HepG2 (cell line): Measurements from ENCODE around the gene KHK. TPM values are rescaled to one million over a fixed set of nuclear protein-coding genes. Genes with fewer than 3 reads are reported as not detected.
A peak's percentile ranks its signal among the peaks of the same experiment; 100 is the strongest.

Experiments used
- ELF3 ChIP-seq: IDR thresholded peaks from 2 replicates; pipeline ENCODE4 v1.6.1; 2016; ENCODE audit warnings: missing genetic modification reagents, missing compliant biosample characterization
- GABPB1 ChIP-seq: IDR thresholded peaks from 2 replicates; pipeline ENCODE4 v1.6.1; 2016; ENCODE audit warnings: mild to moderate bottlenecking, missing genetic modification reagents, moderate library complexity, missing compliant biosample characterization
- GFI1 ChIP-seq: sonication (generic); formaldehyde crosslinking; IDR thresholded peaks from 2 replicates; pipeline ENCODE4 v1.5.0; 2020; ENCODE audit warnings: missing genetic modification reagents, mild to moderate bottlenecking, borderline replicate concordance
- HNRNPH1 ChIP-seq: fragments of 200-400 bp; formaldehyde crosslinking; optimal IDR thresholded peaks from 2 replicates; pipeline ENCODE3; 2017; ENCODE audit warnings: mild to moderate bottlenecking, low read depth, low read length
- ISX ChIP-seq: sonication (generic); formaldehyde crosslinking; conservative IDR thresholded peaks from 2 replicates; pipeline ENCODE4 v1.5.0; 2020; ENCODE audit warnings: missing genetic modification reagents
- KLF16 ChIP-seq, 2 experiments: sonication (generic) in 1 of 2; formaldehyde crosslinking in 1 of 2; IDR thresholded peaks; 2 replicates each; pipeline versions ENCODE4 v1.6.1 to v1.8.0; 2016 to 2023; ENCODE audit warnings: missing genetic modification reagents in 2 of 2, missing compliant biosample characterization in 1 of 2
- MYNN ChIP-seq: sonication (generic); formaldehyde crosslinking; IDR thresholded peaks from 2 replicates; pipeline ENCODE4 v1.4.0; 2020; ENCODE audit warnings: mild to moderate bottlenecking, low read depth, missing genetic modification reagents
- RARA ChIP-seq: IDR thresholded peaks from 2 replicates; pipeline ENCODE4 v1.6.1; 2016; ENCODE audit warnings: missing genetic modification reagents, missing compliant biosample characterization
- TAF15 ChIP-seq: fragments of 200-400 bp; formaldehyde crosslinking; IDR thresholded peaks from one replicate; pipeline ENCODE4 v1.6.1; 2018; ENCODE audit warnings: mild to moderate bottlenecking, low read depth, low read length; ENCODE audit not compliant: poor library complexity, severe bottlenecking
- TCF7 ChIP-seq: sonication (generic); IDR thresholded peaks from 2 replicates; pipeline ENCODE4 v1.6.1; 2016; ENCODE audit warnings: antibody characterized with exemption, low read depth
- XBP1 ChIP-seq: sonication (generic); formaldehyde crosslinking; IDR thresholded peaks from 2 replicates; pipeline ENCODE4 v1.5.0; 2020; ENCODE audit warnings: missing genetic modification reagents
- ZFAT ChIP-seq: sonication (generic); formaldehyde crosslinking; conservative IDR thresholded peaks from 2 replicates; pipeline ENCODE4 v1.8.1; 2023; ENCODE audit warnings: missing genetic modification reagents, inconsistent platforms
- ZNF124 ChIP-seq: sonication (generic); formaldehyde crosslinking; IDR thresholded peaks from 2 replicates; pipeline ENCODE4 v1.4.0; 2020; ENCODE audit warnings: missing genetic modification reagents
- ZNF224 ChIP-seq: sonication (generic); formaldehyde crosslinking; IDR thresholded peaks from 2 replicates; pipeline ENCODE4 v1.5.0; 2020; ENCODE audit warnings: mild to moderate bottlenecking, missing genetic modification reagents
- ZNF343 ChIP-seq: sonication (generic); formaldehyde crosslinking; IDR thresholded peaks from 2 replicates; pipeline ENCODE4 v1.4.0; 2020; ENCODE audit warnings: mild to moderate bottlenecking, missing genetic modification reagents
- ZNF543 ChIP-seq: sonication (generic); formaldehyde crosslinking; IDR thresholded peaks from 2 replicates; pipeline ENCODE4 v1.4.0; 2020; ENCODE audit warnings: mild to moderate bottlenecking, missing genetic modification reagents
- ZNF562 ChIP-seq: sonication (generic); formaldehyde crosslinking; IDR thresholded peaks from 2 replicates; pipeline ENCODE4 v1.8.0; 2022; ENCODE audit warnings: missing genetic modification reagents, borderline replicate concordance
- ZNF652 ChIP-seq: IDR thresholded peaks from 2 replicates; pipeline ENCODE4 v1.6.1; 2016; ENCODE audit warnings: low read depth, borderline replicate concordance
- polyA plus RNA-seq, 8 experiments: library from polyadenylated mRNA; depleted of rRNA in 3 of 8; stranded (reverse) in 7 of 8; unstranded in 1 of 8; fragments of >200 nt; fragmentation: Illumina TruSeq in 4 of 8; extraction: Trizol in 4 of 8; gene quantifications; 2 replicates each; pipeline versions ENCODE4 v1.2.1 to v1.2.3, GENCODE V29; 2011 to 2016; ENCODE audit warnings: low read depth in 4 of 8, missing spikeins in 1 of 8, mixed read lengths in 1 of 8; ENCODE audit not compliant: insufficient read depth in 1 of 8
- total RNA-seq, 5 experiments: library from RNA; depleted of rRNA; stranded (reverse); fragments of >200 nt; fragmentation: Illumina TruSeq; extraction: Trizol; gene quantifications; 2 replicates each; pipeline ENCODE4 v1.2.3, GENCODE V29; 2016; ENCODE audit warnings: low read depth in 1 of 5
- TF ChIP-seq, protein P1 (sequence below): sonication (generic); formaldehyde crosslinking; IDR thresholded peaks from 2 replicates; pipeline ENCODE4 v1.4.0; 2020; ENCODE audit warnings: missing genetic modification reagents
- TF ChIP-seq, protein P2 (sequence below): sonication (generic); formaldehyde crosslinking; IDR thresholded peaks from 2 replicates; pipeline ENCODE4 v1.5.0; 2020; ENCODE audit warnings: mild to moderate bottlenecking, low read depth, missing genetic modification reagents, borderline replicate concordance
- TF ChIP-seq, protein P3 (sequence below): sonication (generic); formaldehyde crosslinking; IDR thresholded peaks from 2 replicates; pipeline ENCODE4 v1.5.1; 2020; ENCODE audit warnings: missing genetic modification reagents, mild to moderate bottlenecking, borderline replicate concordance
- TF ChIP-seq, protein P4 (sequence below): sonication (generic); formaldehyde crosslinking; IDR thresholded peaks from 2 replicates; pipeline ENCODE4 v1.4.0; 2020; ENCODE audit warnings: missing genetic modification reagents
- TF ChIP-seq, protein P5 (sequence below): sonication (generic); formaldehyde crosslinking; IDR thresholded peaks from 2 replicates; pipeline ENCODE4 v1.5.1; 2020; ENCODE audit warnings: mild to moderate bottlenecking, moderate library complexity, missing genetic modification reagents

Gene KHK
- total and polyA plus RNA-seq, 2 of the 13 experiments (the other 11 are each of a cell fraction or from before 2014, with no cell fraction given) = 40.9 to 99.2 TPM

DNA sequence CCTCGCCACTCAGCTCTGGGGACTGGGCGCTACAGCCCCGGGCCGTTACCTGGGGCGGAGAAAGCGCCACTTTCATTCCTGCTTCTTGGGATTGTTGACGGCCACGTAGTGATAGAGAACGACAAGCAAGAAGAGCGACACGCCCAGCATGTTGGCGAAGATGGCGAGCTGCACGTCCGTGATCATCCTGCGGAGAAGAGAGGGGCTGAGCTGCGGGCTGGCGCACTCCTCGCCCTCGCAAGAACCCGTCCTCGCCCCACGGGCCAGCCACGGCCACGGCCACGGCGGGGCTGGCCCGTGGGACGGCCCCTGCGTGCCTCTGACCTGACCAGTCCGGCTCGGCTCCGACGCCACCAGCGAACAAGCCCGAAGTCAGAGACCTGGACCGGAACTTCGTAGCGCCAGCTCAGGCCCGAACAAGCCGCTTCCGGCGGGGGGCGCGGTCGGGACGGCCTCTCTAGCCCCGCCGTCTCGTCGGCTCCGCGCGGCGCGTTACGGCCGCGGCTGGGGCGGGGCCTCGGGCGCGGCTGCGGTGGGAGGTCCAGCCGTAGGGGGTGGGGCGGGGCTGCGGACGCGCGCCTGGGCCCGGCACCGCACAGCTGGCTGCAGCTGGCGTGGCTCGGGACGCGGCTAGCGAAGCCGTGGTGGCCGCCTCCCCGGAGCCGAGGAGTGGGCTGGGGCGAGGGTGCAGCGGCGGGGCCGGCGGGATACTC is 15.1 kb upstream of the KHK start, which contains the start of gene OST4 (continued):
- TF ChIP-seq, protein P1, sequence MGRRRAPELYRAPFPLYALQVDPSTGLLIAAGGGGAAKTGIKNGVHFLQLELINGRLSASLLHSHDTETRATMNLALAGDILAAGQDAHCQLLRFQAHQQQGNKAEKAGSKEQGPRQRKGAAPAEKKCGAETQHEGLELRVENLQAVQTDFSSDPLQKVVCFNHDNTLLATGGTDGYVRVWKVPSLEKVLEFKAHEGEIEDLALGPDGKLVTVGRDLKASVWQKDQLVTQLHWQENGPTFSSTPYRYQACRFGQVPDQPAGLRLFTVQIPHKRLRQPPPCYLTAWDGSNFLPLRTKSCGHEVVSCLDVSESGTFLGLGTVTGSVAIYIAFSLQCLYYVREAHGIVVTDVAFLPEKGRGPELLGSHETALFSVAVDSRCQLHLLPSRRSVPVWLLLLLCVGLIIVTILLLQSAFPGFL = no peak
- TF ChIP-seq ISX (CRISPR knock-in tag) (no peak), MYNN (CRISPR knock-in tag) (no peak), GFI1 (CRISPR knock-in tag) (no peak; the same call in 1 of the 2 replicates), XBP1 (CRISPR knock-in tag) (no peak), GABPB1 (CRISPR knock-in tag) (peak; percentile 96), ZNF343 (CRISPR knock-in tag) (no peak), HNRNPH1 (no peak), ZNF124 (no peak), ELF3 (CRISPR knock-in tag) (peak; percentile 76), ZNF543 (no peak), TCF7 (no peak), ZNF652 (CRISPR knock-in tag) (no peak), ZFAT (CRISPR knock-in tag) (0 out of 2 replicates have a peak, but pooled peaks have one; percentile 5), RARA (CRISPR knock-in tag) (no peak), ZNF562 (no peak), ZNF224 (CRISPR knock-in tag) (0 out of 2 replicates have a peak, but pooled peaks have one; percentile 56), KLF16 (CRISPR knock-in tag; IDR thresholded peaks at IDR 0.05) (peak in 1 of 2 experiments; percentile 96; a peak in 3 of 4 replicates), TAF15 (no peak)
- TF ChIP-seq, protein P2, sequence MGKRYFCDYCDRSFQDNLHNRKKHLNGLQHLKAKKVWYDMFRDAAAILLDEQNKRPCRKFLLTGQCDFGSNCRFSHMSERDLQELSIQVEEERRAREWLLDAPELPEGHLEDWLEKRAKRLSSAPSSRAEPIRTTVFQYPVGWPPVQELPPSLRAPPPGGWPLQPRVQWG = no peak
- TF ChIP-seq, protein P3, sequence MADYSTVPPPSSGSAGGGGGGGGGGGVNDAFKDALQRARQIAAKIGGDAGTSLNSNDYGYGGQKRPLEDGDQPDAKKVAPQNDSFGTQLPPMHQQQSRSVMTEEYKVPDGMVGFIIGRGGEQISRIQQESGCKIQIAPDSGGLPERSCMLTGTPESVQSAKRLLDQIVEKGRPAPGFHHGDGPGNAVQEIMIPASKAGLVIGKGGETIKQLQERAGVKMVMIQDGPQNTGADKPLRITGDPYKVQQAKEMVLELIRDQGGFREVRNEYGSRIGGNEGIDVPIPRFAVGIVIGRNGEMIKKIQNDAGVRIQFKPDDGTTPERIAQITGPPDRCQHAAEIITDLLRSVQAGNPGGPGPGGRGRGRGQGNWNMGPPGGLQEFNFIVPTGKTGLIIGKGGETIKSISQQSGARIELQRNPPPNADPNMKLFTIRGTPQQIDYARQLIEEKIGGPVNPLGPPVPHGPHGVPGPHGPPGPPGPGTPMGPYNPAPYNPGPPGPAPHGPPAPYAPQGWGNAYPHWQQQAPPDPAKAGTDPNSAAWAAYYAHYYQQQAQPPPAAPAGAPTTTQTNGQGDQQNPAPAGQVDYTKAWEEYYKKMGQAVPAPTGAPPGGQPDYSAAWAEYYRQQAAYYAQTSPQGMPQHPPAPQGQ (CRISPR knock-in tag) = no peak
- TF ChIP-seq, protein P4, sequence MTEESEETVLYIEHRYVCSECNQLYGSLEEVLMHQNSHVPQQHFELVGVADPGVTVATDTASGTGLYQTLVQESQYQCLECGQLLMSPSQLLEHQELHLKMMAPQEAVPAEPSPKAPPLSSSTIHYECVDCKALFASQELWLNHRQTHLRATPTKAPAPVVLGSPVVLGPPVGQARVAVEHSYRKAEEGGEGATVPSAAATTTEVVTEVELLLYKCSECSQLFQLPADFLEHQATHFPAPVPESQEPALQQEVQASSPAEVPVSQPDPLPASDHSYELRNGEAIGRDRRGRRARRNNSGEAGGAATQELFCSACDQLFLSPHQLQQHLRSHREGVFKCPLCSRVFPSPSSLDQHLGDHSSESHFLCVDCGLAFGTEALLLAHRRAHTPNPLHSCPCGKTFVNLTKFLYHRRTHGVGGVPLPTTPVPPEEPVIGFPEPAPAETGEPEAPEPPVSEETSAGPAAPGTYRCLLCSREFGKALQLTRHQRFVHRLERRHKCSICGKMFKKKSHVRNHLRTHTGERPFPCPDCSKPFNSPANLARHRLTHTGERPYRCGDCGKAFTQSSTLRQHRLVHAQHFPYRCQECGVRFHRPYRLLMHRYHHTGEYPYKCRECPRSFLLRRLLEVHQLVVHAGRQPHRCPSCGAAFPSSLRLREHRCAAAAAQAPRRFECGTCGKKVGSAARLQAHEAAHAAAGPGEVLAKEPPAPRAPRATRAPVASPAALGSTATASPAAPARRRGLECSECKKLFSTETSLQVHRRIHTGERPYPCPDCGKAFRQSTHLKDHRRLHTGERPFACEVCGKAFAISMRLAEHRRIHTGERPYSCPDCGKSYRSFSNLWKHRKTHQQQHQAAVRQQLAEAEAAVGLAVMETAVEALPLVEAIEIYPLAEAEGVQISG (CRISPR knock-in tag) = peak; percentile 100
- TF ChIP-seq, protein P5, sequence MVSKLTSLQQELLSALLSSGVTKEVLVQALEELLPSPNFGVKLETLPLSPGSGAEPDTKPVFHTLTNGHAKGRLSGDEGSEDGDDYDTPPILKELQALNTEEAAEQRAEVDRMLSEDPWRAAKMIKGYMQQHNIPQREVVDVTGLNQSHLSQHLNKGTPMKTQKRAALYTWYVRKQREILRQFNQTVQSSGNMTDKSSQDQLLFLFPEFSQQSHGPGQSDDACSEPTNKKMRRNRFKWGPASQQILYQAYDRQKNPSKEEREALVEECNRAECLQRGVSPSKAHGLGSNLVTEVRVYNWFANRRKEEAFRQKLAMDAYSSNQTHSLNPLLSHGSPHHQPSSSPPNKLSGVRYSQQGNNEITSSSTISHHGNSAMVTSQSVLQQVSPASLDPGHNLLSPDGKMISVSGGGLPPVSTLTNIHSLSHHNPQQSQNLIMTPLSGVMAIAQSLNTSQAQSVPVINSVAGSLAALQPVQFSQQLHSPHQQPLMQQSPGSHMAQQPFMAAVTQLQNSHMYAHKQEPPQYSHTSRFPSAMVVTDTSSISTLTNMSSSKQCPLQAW (CRISPR knock-in tag) = peak; percentile 60
